NCI-H345 (cell line): ENCODE measurements around the gene DNAJB14.

Experiments used
- DNase-seq: peaks from one replicate; lab custom pipeline; 2025; lab: John Stamatoyannopoulos, UW

Gene DNAJB14

DNA sequence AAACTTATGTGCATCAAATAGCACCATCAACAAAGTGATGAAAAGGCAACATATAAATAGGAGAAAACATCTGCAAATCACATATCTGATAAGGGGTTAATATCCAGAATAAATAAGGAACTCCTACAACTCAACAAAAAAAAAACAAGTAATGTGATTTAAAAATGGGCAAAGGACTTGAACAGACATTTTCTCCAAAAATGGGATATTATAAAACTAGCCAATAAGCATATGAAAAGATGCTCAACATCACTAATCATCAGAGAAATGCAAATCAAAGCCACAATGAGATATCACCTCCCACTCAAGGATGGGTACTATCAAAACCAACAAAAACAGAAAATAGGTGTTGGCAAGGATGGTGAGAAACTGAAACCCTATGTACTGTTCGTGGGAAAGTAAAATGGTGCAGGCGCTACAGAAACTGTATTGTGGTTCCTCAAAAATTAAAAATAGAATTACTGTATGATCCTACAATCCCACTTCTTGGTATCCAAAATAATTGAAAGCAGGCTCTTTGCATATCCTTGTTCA lies 2.4 kb downstream of the DNAJB14 start:
- DNase-seq = no peak

DNA sequence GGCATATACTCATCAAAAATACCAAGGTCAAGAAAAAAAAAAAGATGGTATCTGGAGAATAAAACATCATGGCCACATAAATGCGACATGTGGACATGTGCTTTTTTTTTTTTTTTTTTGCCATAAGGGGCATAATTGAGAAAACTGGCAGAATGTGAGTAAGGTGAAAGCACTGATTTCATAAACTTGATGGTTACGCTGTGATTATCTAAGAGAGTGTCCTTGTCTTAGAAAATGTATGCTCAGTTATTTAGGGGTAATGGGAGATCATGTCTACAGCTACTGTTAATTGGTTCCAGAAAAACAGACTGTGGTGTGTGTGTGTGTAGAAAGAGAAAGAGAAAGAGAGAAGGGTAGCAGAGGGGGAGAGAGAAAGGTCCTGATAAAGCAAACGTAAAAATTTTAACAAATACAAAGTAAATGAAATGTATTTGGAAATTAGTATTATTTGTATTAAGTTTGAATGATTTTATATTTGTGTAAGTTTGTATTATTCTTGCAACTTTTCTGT lies 8.1 kb downstream of the DNAJB14 start:
- DNase-seq = no peak

- DNase-seq = no peak
Observed at GRCh38 chr4:99934891-99935290, 11.5 kb downstream of the DNAJB14 start.

DNA sequence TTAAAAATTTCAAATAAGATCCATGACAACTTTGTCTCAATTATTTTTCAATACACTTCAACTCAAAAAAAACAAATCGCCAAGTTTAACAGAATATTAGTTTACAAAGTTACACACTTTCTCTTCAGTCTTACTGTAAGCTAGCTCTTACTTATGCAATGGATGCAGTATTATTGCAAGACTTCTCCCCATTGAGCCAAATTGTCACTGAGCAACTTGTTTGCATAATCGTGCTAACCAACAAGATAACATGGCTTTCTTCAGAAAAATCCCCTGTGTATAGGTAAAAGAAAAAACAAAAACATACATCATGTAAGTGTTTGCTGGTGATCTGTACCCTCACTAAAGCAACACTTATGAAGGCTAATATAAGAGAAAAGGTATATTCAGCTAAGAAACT lies 18.9 kb downstream of the DNAJB14 start:
- DNase-seq = no peak

- DNase-seq = no peak
Observed at GRCh38 chr4:99921174-99921573, 25.2 kb downstream of the DNAJB14 start.

DNA sequence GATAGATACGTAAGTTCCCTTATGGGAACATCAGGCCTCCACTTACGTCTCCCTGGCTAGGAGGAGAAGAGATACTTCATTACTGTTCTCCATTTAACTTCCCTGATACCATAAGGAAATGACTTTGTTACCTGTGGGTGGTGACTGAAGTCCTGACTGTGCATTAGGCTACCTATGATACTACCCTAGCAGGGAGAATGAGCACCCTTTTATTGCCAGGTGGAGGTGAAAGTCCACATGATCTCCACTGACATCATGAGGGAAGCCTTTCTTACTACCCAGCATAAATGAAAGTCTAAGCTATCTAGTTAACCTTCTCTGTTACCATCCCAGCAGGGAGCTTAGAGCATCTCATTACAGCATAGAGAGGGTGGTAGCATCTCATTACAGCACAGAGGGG lies 27.8 kb downstream of the DNAJB14 start:
- DNase-seq = no peak

DNA sequence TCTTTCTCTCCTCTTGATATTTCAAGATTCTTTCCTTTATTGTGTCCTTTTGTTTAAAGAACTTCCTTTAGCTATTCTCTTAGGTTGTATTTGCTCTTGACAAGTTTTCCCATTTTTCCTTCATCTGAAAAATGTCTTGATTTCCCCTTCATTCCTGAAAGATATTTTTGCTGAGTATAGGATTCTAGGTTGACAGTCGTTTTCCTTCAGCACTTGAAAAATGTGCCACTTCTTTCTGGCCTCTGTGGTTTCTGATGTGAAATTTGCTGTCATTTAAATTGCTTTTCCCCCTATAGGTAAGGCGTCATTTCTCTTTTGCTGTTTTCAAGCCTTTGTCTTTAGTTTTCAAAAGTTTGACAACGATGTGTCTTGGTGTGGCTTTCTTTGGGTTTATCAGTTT lies 28.8 kb downstream of the DNAJB14 start:
- no peak for DNase-seq

GRCh38 chr4:99915449-99915848 lies 31.0 kb downstream of the DNAJB14 start:
- DNase-seq = no peak

- no peak for DNase-seq
Observed at GRCh38 chr4:99894998-99895397, 51.4 kb downstream of the DNAJB14 start.

DNA sequence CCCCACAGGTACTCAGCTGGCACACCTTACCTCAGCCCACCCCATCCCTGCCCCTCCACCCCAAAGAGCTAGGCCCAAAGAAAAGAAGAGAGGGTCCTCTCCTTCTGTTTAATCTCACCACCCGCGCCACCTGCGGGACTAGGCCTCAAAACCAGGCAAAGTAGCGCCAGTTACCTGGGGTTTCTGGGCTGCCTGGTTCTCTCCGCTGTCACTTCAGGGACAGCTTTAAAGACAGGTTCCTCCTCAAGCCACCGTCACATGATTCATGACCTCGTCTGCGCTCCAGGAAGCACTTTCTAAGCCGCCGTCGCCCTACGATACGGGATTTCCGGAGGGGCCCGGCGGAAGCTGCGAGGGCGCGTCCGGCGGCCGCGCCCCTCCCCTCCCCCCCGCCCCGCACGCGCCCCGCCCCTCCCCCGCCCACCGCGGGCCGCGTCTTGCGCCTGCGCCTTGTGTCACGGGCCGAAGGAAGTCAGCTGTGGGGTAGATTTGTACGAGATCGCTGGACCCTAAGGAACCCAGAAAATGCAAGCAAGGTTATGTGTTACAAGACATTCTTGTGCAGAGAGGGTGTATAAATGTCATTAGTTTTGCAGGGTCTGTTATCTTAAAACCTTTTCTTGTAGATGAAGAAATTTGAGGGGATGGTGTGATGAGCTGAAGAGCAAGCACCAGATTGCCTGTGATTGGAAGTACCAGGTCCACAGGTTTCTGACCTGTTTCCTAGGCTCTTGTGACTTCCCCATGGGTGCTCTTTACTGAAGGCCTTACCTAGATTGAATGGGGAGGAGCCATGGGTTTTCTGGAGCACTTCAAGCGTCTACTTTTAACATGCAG lies 52.0 kb downstream of the DNAJB14 start, which contains the start of gene LAMTOR3:
Gene LAMTOR3, minus strand, starts transcription at position 267 of the 837 bp plus-strand sequence. CDS start 464 bp downstream, outside the sequence.
- peak; percentile 90 for DNase-seq

DNA sequence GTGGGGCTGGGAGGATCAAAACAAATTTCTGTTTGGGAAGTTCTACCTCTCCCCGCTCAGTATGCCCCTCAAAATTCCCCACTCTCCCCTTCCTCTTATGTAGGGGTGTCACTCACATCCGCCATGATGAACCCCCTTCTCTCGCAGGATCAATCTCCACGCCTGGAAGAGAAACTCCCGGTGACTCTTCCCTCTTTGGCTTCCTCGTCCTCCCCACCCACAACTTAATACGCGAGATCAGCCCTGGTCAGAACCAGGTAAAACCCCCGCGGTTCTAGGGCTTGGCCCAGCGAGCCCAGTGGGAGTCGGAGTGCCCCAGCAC lies 52.6 kb downstream of the DNAJB14 start:
- DNase-seq = no peak

GRCh38 chr4:99893029-99893428 lies 53.4 kb downstream of the DNAJB14 start:
- DNase-seq = no peak

- no peak for DNase-seq
Observed at GRCh38 chr4:99891351-99891750, 55.1 kb downstream of the DNAJB14 start.

- no peak for DNase-seq
Observed at GRCh38 chr4:99887837-99888236, 58.6 kb downstream of the DNAJB14 start.

- no peak for DNase-seq
Observed at GRCh38 chr4:99886146-99886545, 60.3 kb downstream of the DNAJB14 start.

GRCh38 chr4:99885687-99886086 lies 60.7 kb downstream of the DNAJB14 start:
- DNase-seq = no peak

- peak; percentile 3 for DNase-seq
Observed at GRCh38 chr4:99885063-99885664, 61.3 kb downstream of the DNAJB14 start.

DNA sequence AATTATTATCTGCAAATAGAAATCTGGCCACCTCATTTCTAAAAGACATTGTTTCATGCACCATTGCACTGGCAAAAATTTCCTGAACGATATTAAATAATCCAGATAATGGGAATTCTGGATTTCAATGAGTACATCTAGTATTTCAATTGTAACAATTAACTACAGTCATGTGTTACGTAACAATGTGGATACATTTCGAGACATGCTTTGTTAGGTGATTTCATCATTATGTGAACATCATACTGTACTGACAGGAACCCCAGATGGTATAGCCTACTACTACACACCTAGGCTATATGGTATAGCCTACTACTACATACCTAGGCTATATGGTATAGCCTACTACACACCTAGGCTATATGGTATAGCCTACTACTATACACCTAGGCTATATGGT lies 67.0 kb downstream of the DNAJB14 start:
- no peak for DNase-seq

- no peak for DNase-seq
Observed at GRCh38 chr4:99878604-99879003, 67.8 kb downstream of the DNAJB14 start.

DNA sequence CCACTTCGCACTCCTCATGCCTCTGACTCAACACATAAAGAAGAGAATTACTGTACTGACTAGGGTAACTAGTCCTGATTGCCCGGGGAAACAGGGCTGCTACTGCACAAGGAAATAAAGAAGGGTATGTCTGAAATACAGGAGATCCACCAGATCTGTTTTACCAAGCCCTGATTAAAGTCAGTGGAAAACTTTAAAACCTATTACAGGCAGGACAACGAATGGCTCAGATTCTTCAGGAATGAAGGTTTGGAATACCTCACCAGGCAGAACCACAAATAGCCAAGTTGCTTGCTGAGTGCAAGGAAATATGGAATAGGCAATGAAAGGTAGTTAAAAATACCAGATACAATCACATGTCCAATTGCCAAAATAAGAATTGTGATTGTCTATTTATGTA lies 69.5 kb downstream of the DNAJB14 start:
- DNase-seq = no peak

- no peak for DNase-seq
Observed at GRCh38 chr4:99875071-99875470, 71.3 kb downstream of the DNAJB14 start.

GRCh38 chr4:99872570-99872969 lies 73.8 kb downstream of the DNAJB14 start:
- no peak for DNase-seq

- no peak for DNase-seq
Observed at GRCh38 chr4:99868126-99868596, 78.3 kb downstream of the DNAJB14 start.
